22Rv1 (cell line): ENCODE data around the gene ARHGEF40.

Source experiments
- H3K27ac ChIP-seq: fragments of 450-650 bp; 2 replicates; pipeline ENCODE4 v1.5.1; 2017
- ZFX ChIP-seq: fragments of 450-650 bp; IDR thresholded peaks from 2 replicates; pipeline ENCODE4 v1.6.1; 2017; ENCODE audit warnings: antibody characterized with exemption, borderline replicate concordance
- TF ChIP-seq, protein P1 (sequence below): fragments of 450-650 bp; IDR thresholded peaks from 2 replicates; pipeline ENCODE4 v1.5.1; 2017; ENCODE audit warnings: mild to moderate bottlenecking

Gene ARHGEF40

DNA sequence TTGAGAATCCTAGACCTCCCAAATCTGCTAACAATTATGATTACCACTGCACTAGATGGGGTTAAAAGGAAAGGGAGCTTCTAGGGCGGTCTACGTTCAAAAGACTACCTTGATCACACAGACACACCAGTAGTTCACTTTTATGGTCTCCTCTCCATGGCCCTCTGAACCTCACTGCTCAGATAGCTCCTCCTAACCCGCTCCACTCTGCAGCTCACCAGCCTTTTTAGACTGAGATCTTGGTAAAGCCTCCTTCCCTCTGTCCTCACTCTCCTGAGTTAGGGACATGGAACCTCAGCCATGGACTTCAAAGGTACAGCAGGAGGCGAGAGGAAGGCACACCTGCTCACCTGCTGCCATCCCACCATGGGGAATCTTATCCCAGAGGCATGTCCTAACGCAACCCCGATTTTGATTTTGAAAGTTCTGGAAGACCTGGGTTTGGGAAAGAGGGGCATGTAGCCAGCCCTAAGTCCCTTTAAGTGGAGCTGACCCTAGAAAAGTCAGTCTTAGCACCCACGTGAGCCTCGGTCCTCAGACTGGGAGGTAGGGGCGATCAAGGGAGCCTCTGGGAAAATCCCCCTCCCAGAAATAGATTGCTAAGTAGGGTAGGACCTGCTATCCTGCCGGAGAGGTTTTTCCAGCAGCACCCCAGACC is 27.0 kb downstream of the ARHGEF40 start:
- no peak for TF ChIP-seq ZFX
- TF ChIP-seq, protein P1, sequence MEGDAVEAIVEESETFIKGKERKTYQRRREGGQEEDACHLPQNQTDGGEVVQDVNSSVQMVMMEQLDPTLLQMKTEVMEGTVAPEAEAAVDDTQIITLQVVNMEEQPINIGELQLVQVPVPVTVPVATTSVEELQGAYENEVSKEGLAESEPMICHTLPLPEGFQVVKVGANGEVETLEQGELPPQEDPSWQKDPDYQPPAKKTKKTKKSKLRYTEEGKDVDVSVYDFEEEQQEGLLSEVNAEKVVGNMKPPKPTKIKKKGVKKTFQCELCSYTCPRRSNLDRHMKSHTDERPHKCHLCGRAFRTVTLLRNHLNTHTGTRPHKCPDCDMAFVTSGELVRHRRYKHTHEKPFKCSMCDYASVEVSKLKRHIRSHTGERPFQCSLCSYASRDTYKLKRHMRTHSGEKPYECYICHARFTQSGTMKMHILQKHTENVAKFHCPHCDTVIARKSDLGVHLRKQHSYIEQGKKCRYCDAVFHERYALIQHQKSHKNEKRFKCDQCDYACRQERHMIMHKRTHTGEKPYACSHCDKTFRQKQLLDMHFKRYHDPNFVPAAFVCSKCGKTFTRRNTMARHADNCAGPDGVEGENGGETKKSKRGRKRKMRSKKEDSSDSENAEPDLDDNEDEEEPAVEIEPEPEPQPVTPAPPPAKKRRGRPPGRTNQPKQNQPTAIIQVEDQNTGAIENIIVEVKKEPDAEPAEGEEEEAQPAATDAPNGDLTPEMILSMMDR = no peak
- H3K27ac ChIP-seq = peak overlapping the region; percentile 83

GRCh38 chr14:21097636-21098075 is 27.6 kb downstream of the ARHGEF40 start:
- TF ChIP-seq, protein P1 = no peak
- no peak for TF ChIP-seq ZFX
- H3K27ac ChIP-seq = peak overlapping the region; percentile 83

DNA sequence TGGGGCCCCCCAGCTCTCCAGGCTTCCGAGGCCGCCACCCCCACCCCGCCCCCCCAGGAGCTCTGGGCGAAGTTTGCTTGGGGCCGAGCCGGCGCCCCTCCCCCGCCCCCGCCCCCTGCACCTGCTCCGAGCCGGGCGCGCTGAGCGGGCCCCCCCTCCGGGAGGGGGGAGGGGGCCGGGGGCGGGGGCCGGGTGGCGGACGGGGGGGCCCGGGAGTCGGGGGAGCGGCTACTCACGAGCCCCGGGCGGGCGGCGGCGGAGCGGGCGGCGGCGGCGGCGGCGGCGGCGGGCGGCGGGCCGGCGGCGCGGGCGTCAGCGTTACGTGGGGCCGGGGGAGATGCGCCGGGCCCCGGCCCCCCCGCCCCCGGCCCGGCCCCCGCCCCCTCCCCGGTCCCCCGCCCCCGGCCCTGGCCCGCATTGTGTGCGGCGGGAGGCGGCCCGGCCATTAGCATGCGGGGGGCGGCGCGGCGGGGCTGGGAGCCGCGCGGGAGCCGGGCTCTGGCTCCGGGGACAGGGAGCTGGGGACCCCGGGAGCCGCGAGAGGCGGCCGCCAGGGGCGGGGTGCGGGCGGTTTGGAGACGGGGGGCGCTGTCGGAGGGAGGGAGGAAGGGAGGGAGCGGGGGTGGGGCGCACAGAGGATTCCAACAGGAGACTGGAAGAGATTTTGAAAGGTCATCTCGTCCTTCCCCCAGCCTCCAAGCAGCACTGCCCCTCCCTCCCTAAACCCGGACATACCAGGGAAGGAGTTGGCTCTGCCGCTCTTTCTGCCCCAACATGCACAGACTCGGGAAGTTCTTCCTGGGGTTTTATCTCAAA is 28.2 kb downstream of the ARHGEF40 start, which contains the start of gene ZNF219:
Gene ZNF219, minus strand, starts transcription at position 580 of the 816 bp plus-strand sequence. CDS start 5,064 bp downstream, outside the sequence.
- TF ChIP-seq ZFX = no peak
- H3K27ac ChIP-seq = peak within 1 kb of the TSS; percentile 83

DNA sequence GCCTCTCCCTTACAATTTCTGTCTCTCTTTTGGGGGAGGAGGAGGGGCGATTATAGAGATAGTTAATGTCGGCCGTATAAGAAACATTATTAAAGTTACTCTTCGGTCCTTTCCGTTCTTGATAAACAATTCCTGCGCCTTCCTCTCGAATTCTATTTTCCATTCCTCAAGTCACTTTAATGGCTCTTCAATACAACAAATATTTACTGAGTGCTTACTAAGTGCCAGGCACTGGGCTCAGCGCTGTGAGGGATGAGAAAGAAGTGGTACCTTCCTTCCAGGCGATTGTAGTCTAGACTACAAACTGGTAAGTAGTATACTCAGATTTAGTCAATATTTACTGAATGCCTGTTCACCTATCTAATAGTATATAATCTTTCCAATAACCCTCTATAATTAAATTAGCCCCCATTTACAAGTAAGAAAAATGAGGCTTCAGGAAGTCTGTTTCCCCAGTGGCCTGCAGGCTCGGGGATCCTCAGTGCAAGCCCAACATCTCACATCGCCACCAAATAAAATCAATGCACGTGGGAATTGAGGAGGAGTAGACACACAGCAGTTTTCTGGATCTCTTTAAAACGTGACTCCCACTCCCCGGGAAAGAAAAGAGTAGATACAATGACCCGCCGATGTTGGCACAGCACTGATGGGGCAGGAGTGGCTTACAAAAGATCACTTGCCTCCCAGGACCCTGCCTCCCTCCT is 28.9 kb downstream of the ARHGEF40 start:
- H3K27ac ChIP-seq = peak overlapping the region; percentile 83
- TF ChIP-seq, protein P1 = no peak
- no peak for TF ChIP-seq ZFX

GRCh38 chr14:21099596-21099985 is 29.5 kb downstream of the ARHGEF40 start:
- TF ChIP-seq, protein P1 = no peak
- no peak for TF ChIP-seq ZFX
- H3K27ac ChIP-seq = peak overlapping the region; percentile 83

DNA sequence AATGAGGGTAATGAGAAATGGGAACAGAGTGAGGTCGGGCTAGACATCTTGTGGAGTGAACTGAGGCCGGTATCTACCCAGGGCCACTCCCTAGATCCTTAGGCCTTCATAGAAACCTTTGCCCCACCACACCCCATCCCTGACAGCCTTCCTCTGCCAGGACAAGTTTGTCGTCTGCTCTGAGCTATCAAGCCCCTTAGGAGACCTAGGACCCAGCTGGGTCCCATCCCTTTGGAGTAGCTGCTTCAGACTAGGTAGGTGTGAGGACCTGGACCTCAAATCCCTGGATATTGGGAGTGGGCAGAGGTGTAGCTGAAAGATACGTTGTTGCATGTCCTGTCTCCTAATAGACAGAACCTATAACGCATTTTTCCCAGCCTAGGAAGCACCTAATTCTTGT is 30.8 kb downstream of the ARHGEF40 start, which contains the start of gene TMEM253:
Gene TMEM253, plus strand, starts transcription at position 136 of the 400 bp plus-strand sequence. CDS start 278 bp downstream, outside the sequence.
- TF ChIP-seq, protein P1 = no peak
- TF ChIP-seq ZFX = no peak
- H3K27ac ChIP-seq = peak within 1 kb of the TSS; percentile 99

- H3K27ac ChIP-seq = peak overlapping the region; percentile 99
- TF ChIP-seq, protein P1 = no peak
- no peak for TF ChIP-seq ZFX
These were observed 31.8 kb downstream of the ARHGEF40 start for GRCh38 chr14:21101802-21102413.
